NB4 (cell line): ENCODE data around the gene ULK1.

ENCODE experiments used
- DNase-seq: peaks from one replicate; pipeline ENCODE4 v3.0.0; 2010; ENCODE audit warnings: low read depth
- H3K4me3 ChIP-seq: one replicate; pipeline ENCODE4 v1.5.1; 2011; ENCODE audit warnings: mild to moderate bottlenecking, low read depth, low read length, moderate library complexity
- CTCF ChIP-seq: IDR thresholded peaks from one replicate; pipeline ENCODE4 v1.5.1; 2012; ENCODE audit warnings: low read depth, low read length
- MAX ChIP-seq: IDR thresholded peaks from 2 replicates; pipeline ENCODE4 v1.6.1; 2011; ENCODE audit warnings: low read depth, low read length
- MYC ChIP-seq: IDR thresholded peaks from 2 replicates; pipeline ENCODE4 v1.6.1; 2011; ENCODE audit warnings: low read depth, low read length
- POLR2A ChIP-seq: IDR thresholded peaks from 2 replicates; pipeline ENCODE4 v1.6.1; 2011; ENCODE audit warnings: mild to moderate bottlenecking; ENCODE audit not compliant: insufficient read length; ENCODE audit errors: extremely low read depth

The ULK1 gene

GRCh38 chr12:131897276-131897675 is 2.9 kb downstream of the ULK1 start:
- no peak for TF ChIP-seq MYC
- no peak for DNase-seq
- H3K4me3 ChIP-seq: no peak overlapping the region

GRCh38 chr12:131897875-131898274 is 3.5 kb downstream of the ULK1 start:
- no peak overlapping the region for H3K4me3 ChIP-seq
- TF ChIP-seq MAX: no peak
- TF ChIP-seq CTCF: no peak
- no peak for TF ChIP-seq POLR2A
- TF ChIP-seq MYC: no peak
- DNase-seq: no peak

GRCh38 chr12:131900397-131900796 is 6.0 kb downstream of the ULK1 start:
- no peak overlapping the region for H3K4me3 ChIP-seq

GRCh38 chr12:131901431-131902331 is 7.3 kb downstream of the ULK1 start:
- no peak overlapping the region for H3K4me3 ChIP-seq
- no peak for DNase-seq
- no peak for TF ChIP-seq CTCF
- no peak for TF ChIP-seq POLR2A
- no peak for TF ChIP-seq MAX
- TF ChIP-seq MYC: no peak

More at GRCh38 chr12:131900397-131900796, 6.0 kb downstream of the ULK1 start:
- DNase-seq: no peak
- TF ChIP-seq MYC (no peak), MAX (no peak)

GRCh38 chr12:131902332-131903241 is 8.2 kb downstream of the ULK1 start:
- no peak for TF ChIP-seq MYC
- no peak for TF ChIP-seq CTCF
- no peak for TF ChIP-seq POLR2A
- TF ChIP-seq MAX: no peak
- H3K4me3 ChIP-seq: no peak overlapping the region
- DNase-seq: no peak

- no peak for TF ChIP-seq MYC
- TF ChIP-seq MAX: no peak
- TF ChIP-seq POLR2A: no peak
- TF ChIP-seq CTCF: no peak
- no peak for DNase-seq
- no peak overlapping the region for H3K4me3 ChIP-seq
Measured at GRCh38 chr12:131903270-131904255, 9.1 kb downstream of the ULK1 start.
